Adrenal gland (tissue), 12 donors: ENCODE results near the gene PDCD7. TPM values are rescaled to one million over a fixed set of nuclear protein-coding genes. Genes with fewer than 3 reads are reported as not detected.

Experiments
- DNase-seq, 7 donors: peaks; one replicate each; pipeline ENCODE4 v3.0.0-alpha.2; 2019 to 2020
- H3K27ac ChIP-seq, 5 donors: fragments of 200-600 bp; sonication (generic) in 4 of 5; 1 replicate in 3 of 5; 2 replicates in 2 of 5; pipeline versions ENCODE4 v1.5.1 to v1.8.0; 2016 to 2020; ENCODE audit warnings: mild to moderate bottlenecking in 1 of 5
- H3K27me3 ChIP-seq: fragments of 200-600 bp; 2 replicates; pipeline ENCODE4 v1.8.0; 2021
- H3K36me3 ChIP-seq, 2 donors: fragments of 200-600 bp; replicated peaks in 1 of 2; 1 replicate in 1 of 2; 2 replicates in 1 of 2; pipeline versions ENCODE4 v1.5.1 to v1.8.0; 2018 to 2022
- H3K4me1 ChIP-seq, 2 donors: fragments of 200-600 bp; replicated peaks in 1 of 2; 1 replicate in 1 of 2; 2 replicates in 1 of 2; pipeline versions ENCODE4 v1.5.1 to v1.8.0; 2018 to 2021
- H3K4me3 ChIP-seq, 4 donors: fragments of 200-600 bp; sonication (generic) in 3 of 4; one replicate each; pipeline ENCODE4 v1.5.1; 2016 to 2018
- H3K9me3 ChIP-seq, 3 donors: fragments of 200-600 bp; sonication (generic) in 1 of 3; replicated peaks in 1 of 3; 1 replicate in 2 of 3; 2 replicates in 1 of 3; pipeline versions ENCODE4 v1.5.1 to v1.8.0; 2016 to 2021
- POLR2A ChIP-seq, 2 donors: fragments of 450-650 bp; IDR thresholded peaks; one replicate each; pipeline ENCODE4 v1.6.1; 2017; ENCODE audit warnings: antibody characterized with exemption in 2 of 2, mild to moderate bottlenecking in 2 of 2, moderate library complexity in 1 of 2
- WGBS, 4 donors: extraction: QIAGEN DNeasy Blood & Tissue Kit in 2 of 4; methylation state at CpG; one replicate each; pipeline versions ENCODE4 v1.1.5 to v1.1.7; 2013 to 2017; 5-methylcytosine and 5-hydroxymethylcytosine counted together
- intact Hi-C, 2 donors: fragments of 100-400 bp; cut with DNase I; formaldehyde crosslinking; loops; one replicate each; pipeline versions ENCODE4 v1.14.1 to v1.15.0; 2022 to 2023
- polyA plus RNA-seq, 3 donors: library from polyadenylated mRNA; stranded (reverse); fragments of 200-250 nt in 2 of 3; fragments of 350-450 nt in 1 of 3; fragmentation: Illumina TruSeq in 1 of 3; extraction: RNeasy Lipid Tissue Mini Kit (QIAGEN cat#74804) in 1 of 3; gene quantifications; one replicate each; pipeline ENCODE4 v1.2.3, GENCODE V29; 2013 to 2014
- total RNA-seq, 9 donors: library from RNA; depleted of rRNA in 4 of 9; stranded (reverse); fragments of >200 nt in 4 of 9; fragments of 120-200 nt in 1 of 9; fragmentation: NEBNext Ultra II Directional in 1 of 9; extraction: Animal tissue kit (Norgen Biotek cat#: 25700) in 1 of 9; gene quantifications; one replicate each; pipeline versions ENCODE4 v1.1.0 to v1.2.4, GENCODE V29; 2013 to 2023
- TF ChIP-seq, protein P1 (sequence below), 6 experiments: fragments of 450-650 bp in 4 of 6; fragments of 200-600 bp in 2 of 6; sonication (generic) in 1 of 6; IDR thresholded peaks; 1 replicate in 5 of 6; 2 replicates in 1 of 6; pipeline versions ENCODE4 v1.5.1 to v1.8.0; 2016 to 2021; ENCODE audit warnings: antibody characterized with exemption in 6 of 6, mild to moderate bottlenecking in 2 of 6, moderate library complexity in 1 of 6
- donor health status: healthy with polysubstance abuse.
- donor health status: Bipolar disorder and iron deficiency.
- donor health status: DM: yes; HTN: yes; CAD: no.
- donor health status: DM: no; HTN: no; CAD: no.
- donor health status: DM: no; HTN: no; CAD: no.
- donor health status: DM: yes; HTN: yes; CAD: no.

The PDCD7 gene
- total and polyA plus RNA-seq, 12 donors: 9.8 to 121 (median 18.9) TPM

GRCh38 chr15:65180167-65180566, 46.6 kb upstream of the PDCD7 start:
- TF ChIP-seq, protein P1, sequence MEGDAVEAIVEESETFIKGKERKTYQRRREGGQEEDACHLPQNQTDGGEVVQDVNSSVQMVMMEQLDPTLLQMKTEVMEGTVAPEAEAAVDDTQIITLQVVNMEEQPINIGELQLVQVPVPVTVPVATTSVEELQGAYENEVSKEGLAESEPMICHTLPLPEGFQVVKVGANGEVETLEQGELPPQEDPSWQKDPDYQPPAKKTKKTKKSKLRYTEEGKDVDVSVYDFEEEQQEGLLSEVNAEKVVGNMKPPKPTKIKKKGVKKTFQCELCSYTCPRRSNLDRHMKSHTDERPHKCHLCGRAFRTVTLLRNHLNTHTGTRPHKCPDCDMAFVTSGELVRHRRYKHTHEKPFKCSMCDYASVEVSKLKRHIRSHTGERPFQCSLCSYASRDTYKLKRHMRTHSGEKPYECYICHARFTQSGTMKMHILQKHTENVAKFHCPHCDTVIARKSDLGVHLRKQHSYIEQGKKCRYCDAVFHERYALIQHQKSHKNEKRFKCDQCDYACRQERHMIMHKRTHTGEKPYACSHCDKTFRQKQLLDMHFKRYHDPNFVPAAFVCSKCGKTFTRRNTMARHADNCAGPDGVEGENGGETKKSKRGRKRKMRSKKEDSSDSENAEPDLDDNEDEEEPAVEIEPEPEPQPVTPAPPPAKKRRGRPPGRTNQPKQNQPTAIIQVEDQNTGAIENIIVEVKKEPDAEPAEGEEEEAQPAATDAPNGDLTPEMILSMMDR (IDR thresholded peaks at IDR 0.05): no peak
- no peak for TF ChIP-seq POLR2A (IDR thresholded peaks at IDR 0.05)
- peaks cover 0 to 50% of the 10 kb centered on the region in 2 donors for H3K36me3 ChIP-seq
- no peak overlapping the region for H3K27ac ChIP-seq
- H3K4me1 ChIP-seq: peaks cover 17 to 37% of the 10 kb centered on the region in 2 donors
- no peaks in the 10 kb centered on the region for H3K27me3 ChIP-seq
- DNase-seq: no peak
- intact Hi-C loops: no loop called here
- no peaks in the 10 kb centered on the region for H3K9me3 ChIP-seq
- 89 to 96% (median 93%) methylated on average over 3 of the region's 3 CpGs for WGBS, 4 donors
- no peak overlapping the region for H3K4me3 ChIP-seq

- Histone ChIP-seq H3K27ac (no peak overlapping the region), H3K36me3 (peaks cover 0 to 65% of the 10 kb centered on the region in 2 donors), H3K27me3 (no peaks in the 10 kb centered on the region), H3K9me3 (no peaks in the 10 kb centered on the region), H3K4me3 (no peak overlapping the region), H3K4me1 (peaks cover 10 to 28% of the 10 kb centered on the region in 2 donors)
- 29 to 49% (median 42%) methylated on average over 1 of the region's 1 CpG for WGBS, 4 donors
- TF ChIP-seq, protein P1 (IDR thresholded peaks at IDR 0.05): no peak
- TF ChIP-seq POLR2A (IDR thresholded peaks at IDR 0.05): no peak
- intact Hi-C loops: no loop called here
- no peak for DNase-seq
Observed at GRCh38 chr15:65177901-65178300, 44.3 kb upstream of the PDCD7 start.

DNA sequence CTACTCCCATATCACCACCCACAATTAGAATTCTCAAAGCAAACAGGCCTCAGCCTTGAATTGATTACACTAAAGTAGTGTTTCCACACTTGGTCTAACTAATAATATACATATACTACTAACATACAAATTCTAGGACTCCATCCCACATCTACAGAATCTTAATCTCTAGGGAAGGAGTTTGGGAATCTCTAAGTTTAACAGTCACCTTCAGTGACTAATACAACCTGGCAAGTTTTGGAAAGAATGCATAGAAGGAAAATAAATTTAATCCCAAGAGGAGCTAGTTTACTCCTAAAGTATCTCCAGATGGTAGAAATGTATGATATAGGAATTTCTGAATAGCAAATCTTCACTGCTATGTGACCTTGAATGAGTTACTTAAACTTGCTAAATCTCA, 42.4 kb upstream of the PDCD7 start:
- Histone ChIP-seq H3K27ac (no peak overlapping the region), H3K4me1 (peaks cover 0 to 15% of the 10 kb centered on the region in 2 donors), H3K4me3 (no peak overlapping the region), H3K36me3 (peaks cover 0 to 81% of the 10 kb centered on the region in 2 donors), H3K9me3 (no peaks in the 10 kb centered on the region), H3K27me3 (no peaks in the 10 kb centered on the region)
- no peak for DNase-seq
- TF ChIP-seq, protein P1 (IDR thresholded peaks at IDR 0.05): no peak
- TF ChIP-seq POLR2A (IDR thresholded peaks at IDR 0.05): no peak
- intact Hi-C loops: no loop called here

DNA sequence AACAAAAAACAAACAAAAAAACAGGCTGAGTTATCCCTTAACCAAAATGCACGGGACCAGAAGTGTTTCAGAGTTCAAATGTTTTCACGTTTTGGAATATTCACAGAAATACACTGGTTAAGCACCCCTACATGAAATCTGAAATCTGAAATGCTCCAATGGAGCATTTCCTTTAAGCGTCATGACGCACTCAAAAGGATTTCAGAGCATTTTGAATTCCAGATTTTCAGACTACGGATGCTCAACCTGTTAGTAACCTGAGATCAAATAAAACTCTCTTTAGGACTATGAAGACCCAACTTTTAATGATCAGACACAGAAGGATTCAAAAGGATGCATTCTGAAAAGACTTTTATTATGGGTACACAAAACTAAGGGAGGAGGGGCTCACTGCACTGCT, 41.9 kb upstream of the PDCD7 start:
- Histone ChIP-seq H3K4me3 (no peak overlapping the region), H3K4me1 (peaks cover 0 to 15% of the 10 kb centered on the region in 2 donors), H3K27me3 (no peaks in the 10 kb centered on the region), H3K36me3 (peaks cover 0 to 83% of the 10 kb centered on the region in 2 donors), H3K9me3 (no peaks in the 10 kb centered on the region), H3K27ac (no peak overlapping the region)
- DNase-seq: no peak
- intact Hi-C loops: no loop called here
- TF ChIP-seq, protein P1 (IDR thresholded peaks at IDR 0.05): no peak
- no peak for TF ChIP-seq POLR2A (IDR thresholded peaks at IDR 0.05)
- 89 to 92% (median 90%) methylated on average over 5 of the region's 5 CpGs for WGBS, 4 donors
